Spleen (tissue), 7 donors: ENCODE data around the gene DLX5.

Experiments used
- POLR2A ChIP-seq, 3 donors: fragments of 450-650 bp; IDR thresholded peaks; one replicate each; pipeline ENCODE4 v1.5.1; 2017; ENCODE audit warnings: antibody characterized with exemption in 3 of 3, mild to moderate bottlenecking in 1 of 3
- POLR2AphosphoS5 ChIP-seq, 3 donors: sonication (generic); formaldehyde crosslinking; IDR thresholded peaks; one replicate each; pipeline ENCODE4 v1.5.1; 2017; ENCODE audit warnings: antibody characterized with exemption in 3 of 3
- TF ChIP-seq, protein P1 (sequence below), 11 experiments: fragments of 200-600 bp in 7 of 11; fragments of 450-650 bp in 4 of 11; sonication (generic) in 4 of 11; IDR thresholded peaks in 8 of 11; conservative IDR thresholded peaks in 3 of 11; 1 replicate in 7 of 11; 2 replicates in 4 of 11; pipeline versions ENCODE4 v1.4.0 to v1.8.0; 2016 to 2021; ENCODE audit warnings: antibody characterized with exemption in 11 of 11, inconsistent platforms in 4 of 11, mild to moderate bottlenecking in 1 of 11
- donor health status: DM: no; HTN: no; CAD: no; lungs with moderate emphysema.
- donor health status: DM: no; HTN: no; CAD: no.
- donor health status: DM: no; HTN: no; CAD: no.

DNA sequence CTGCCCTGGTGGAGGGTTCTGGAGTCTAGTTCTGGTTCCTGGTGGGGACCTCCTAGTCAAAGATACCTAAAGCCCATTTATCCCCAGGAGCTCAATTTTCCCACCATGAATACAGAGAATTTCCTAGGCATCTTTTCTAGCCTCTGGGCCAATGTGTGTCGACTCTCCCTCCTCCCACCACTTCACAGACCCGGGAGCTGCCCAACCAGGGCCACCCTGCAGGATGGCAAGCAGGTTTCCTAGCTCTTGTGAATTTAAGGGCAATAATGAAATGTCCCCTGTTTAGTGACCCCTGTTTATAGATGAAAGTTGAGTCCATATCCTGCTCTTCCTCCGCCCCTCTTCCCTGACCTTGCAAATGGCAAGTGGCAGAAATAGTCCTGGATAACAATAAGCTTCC lies 9.4 kb downstream of the DLX5 start:
- TF ChIP-seq, protein P1, sequence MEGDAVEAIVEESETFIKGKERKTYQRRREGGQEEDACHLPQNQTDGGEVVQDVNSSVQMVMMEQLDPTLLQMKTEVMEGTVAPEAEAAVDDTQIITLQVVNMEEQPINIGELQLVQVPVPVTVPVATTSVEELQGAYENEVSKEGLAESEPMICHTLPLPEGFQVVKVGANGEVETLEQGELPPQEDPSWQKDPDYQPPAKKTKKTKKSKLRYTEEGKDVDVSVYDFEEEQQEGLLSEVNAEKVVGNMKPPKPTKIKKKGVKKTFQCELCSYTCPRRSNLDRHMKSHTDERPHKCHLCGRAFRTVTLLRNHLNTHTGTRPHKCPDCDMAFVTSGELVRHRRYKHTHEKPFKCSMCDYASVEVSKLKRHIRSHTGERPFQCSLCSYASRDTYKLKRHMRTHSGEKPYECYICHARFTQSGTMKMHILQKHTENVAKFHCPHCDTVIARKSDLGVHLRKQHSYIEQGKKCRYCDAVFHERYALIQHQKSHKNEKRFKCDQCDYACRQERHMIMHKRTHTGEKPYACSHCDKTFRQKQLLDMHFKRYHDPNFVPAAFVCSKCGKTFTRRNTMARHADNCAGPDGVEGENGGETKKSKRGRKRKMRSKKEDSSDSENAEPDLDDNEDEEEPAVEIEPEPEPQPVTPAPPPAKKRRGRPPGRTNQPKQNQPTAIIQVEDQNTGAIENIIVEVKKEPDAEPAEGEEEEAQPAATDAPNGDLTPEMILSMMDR (IDR thresholded peaks at IDR 0.05 in 8 of 11, conservative IDR thresholded peaks at IDR 0.05 in 3 of 11) = no peak
- TF ChIP-seq POLR2A (IDR thresholded peaks at IDR 0.05) (no peak), POLR2AphosphoS5 (IDR thresholded peaks at IDR 0.05) (no peak)
